ENCODE data around the gene TNFRSF19.

DNA sequence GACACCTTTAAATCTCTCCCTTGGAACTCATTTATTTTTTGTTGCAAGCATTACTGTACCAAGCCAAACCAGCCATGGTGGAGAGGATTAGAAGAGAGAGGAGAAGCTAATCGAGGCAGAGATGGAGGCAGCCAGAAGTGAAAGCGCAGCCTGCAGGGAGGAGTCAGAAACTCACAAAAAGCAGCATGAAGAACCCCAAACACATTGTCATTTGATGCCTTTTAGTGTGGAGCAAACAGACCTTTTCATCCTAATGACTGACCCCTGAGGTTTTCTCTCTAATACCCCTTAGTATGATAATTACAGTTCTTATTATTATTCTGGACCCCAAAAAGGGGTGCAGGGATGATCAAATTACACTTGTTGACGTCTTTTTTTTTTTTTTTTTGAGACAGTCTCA is 62.5 kb downstream of the TNFRSF19 start:
- TF ChIP-seq, protein P1, sequence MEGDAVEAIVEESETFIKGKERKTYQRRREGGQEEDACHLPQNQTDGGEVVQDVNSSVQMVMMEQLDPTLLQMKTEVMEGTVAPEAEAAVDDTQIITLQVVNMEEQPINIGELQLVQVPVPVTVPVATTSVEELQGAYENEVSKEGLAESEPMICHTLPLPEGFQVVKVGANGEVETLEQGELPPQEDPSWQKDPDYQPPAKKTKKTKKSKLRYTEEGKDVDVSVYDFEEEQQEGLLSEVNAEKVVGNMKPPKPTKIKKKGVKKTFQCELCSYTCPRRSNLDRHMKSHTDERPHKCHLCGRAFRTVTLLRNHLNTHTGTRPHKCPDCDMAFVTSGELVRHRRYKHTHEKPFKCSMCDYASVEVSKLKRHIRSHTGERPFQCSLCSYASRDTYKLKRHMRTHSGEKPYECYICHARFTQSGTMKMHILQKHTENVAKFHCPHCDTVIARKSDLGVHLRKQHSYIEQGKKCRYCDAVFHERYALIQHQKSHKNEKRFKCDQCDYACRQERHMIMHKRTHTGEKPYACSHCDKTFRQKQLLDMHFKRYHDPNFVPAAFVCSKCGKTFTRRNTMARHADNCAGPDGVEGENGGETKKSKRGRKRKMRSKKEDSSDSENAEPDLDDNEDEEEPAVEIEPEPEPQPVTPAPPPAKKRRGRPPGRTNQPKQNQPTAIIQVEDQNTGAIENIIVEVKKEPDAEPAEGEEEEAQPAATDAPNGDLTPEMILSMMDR (IDR thresholded peaks at IDR 0.05 in 8 of 11, conservative IDR thresholded peaks at IDR 0.05 in 3 of 11), result no peak
- TF ChIP-seq POLR2AphosphoS5 (IDR thresholded peaks at IDR 0.05) (no peak), POLR2A (IDR thresholded peaks at IDR 0.05) (no peak)

Data from spleen (tissue), 7 donors.